ENCODE results near the gene EID3.

The EID3 gene

DNA sequence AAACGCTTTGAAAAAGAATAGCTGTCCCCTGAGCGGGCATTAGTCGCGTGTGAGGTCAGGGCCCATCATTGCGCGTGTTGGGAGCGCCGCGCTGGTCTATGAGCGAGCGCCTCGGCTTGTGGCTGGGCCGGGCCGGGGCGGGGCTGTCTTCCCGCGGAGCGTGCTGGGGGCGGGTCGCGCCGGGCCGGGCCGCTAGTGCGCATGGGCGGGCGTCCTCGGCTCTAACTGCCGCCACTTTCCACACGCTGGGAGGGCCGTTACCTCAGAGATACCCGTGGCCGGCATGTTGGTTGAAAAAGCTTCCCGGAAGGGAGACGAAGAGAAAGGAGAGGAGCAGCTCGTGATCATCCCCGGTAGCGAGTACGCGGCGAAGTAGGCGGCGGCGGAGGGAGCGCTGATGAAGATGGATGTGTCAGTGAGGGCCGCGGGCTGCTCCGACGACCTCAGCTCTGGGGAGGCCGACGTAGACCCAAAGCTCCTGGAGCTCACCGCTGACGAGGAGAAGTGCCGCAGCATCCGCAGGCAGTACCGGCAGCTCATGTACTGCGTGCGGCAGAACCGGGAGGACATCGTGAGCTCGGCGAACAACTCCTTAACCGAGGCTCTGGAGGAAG is at the start of gene EID3:
Gene EID3, plus strand, starts transcription at position 202 of the 614 bp plus-strand sequence. Its CDS starts 196 bp downstream, at position 398.
- TF ChIP-seq MAX (IDR thresholded peaks at IDR 0.05) (no peak), TCF12 (IDR thresholded peaks at IDR 0.05; ENCODE audit: low read depth) (no peak), EGR1 (IDR thresholded peaks at IDR 0.05) (no peak), EP300 (IDR thresholded peaks at IDR 0.05; ENCODE audit: borderline replicate concordance) (no peak), FOXM1 (IDR thresholded peaks at IDR 0.05; ENCODE audit: borderline replicate concordance, low read depth) (no peak), RAD21 (IDR thresholded peaks at IDR 0.05; ENCODE audit: low read depth) (no peak), TAF1 (IDR thresholded peaks at IDR 0.05; ENCODE audit: low read depth) (no peak), CEBPB (IDR thresholded peaks at IDR 0.05) (no peak), TEAD4 (IDR thresholded peaks at IDR 0.05) (no peak), USF1 (IDR thresholded peaks at IDR 0.05) (no peak), YY1 (IDR thresholded peaks at IDR 0.05; ENCODE audit: low read depth) (no peak), ZBTB7A (IDR thresholded peaks at IDR 0.05; ENCODE audit: low read depth) (no peak), NFIC (IDR thresholded peaks at IDR 0.05) (no peak), CREB1 (IDR thresholded peaks at IDR 0.05; ENCODE audit: low read depth) (no peak)
- TF ChIP-seq, protein P1, sequence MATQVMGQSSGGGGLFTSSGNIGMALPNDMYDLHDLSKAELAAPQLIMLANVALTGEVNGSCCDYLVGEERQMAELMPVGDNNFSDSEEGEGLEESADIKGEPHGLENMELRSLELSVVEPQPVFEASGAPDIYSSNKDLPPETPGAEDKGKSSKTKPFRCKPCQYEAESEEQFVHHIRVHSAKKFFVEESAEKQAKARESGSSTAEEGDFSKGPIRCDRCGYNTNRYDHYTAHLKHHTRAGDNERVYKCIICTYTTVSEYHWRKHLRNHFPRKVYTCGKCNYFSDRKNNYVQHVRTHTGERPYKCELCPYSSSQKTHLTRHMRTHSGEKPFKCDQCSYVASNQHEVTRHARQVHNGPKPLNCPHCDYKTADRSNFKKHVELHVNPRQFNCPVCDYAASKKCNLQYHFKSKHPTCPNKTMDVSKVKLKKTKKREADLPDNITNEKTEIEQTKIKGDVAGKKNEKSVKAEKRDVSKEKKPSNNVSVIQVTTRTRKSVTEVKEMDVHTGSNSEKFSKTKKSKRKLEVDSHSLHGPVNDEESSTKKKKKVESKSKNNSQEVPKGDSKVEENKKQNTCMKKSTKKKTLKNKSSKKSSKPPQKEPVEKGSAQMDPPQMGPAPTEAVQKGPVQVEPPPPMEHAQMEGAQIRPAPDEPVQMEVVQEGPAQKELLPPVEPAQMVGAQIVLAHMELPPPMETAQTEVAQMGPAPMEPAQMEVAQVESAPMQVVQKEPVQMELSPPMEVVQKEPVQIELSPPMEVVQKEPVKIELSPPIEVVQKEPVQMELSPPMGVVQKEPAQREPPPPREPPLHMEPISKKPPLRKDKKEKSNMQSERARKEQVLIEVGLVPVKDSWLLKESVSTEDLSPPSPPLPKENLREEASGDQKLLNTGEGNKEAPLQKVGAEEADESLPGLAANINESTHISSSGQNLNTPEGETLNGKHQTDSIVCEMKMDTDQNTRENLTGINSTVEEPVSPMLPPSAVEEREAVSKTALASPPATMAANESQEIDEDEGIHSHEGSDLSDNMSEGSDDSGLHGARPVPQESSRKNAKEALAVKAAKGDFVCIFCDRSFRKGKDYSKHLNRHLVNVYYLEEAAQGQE (IDR thresholded peaks at IDR 0.05; ENCODE audit: low read depth): no peak

- TF ChIP-seq TCF12 (IDR thresholded peaks at IDR 0.05; ENCODE audit: low read depth): no peak
- no peak for TF ChIP-seq CEBPB (IDR thresholded peaks at IDR 0.05)
- no peak for TF ChIP-seq CREB1 (IDR thresholded peaks at IDR 0.05; ENCODE audit: low read depth)
- no peak for TF ChIP-seq ZBTB7A (IDR thresholded peaks at IDR 0.05; ENCODE audit: low read depth)
- no peak for TF ChIP-seq NFIC (IDR thresholded peaks at IDR 0.05)
- TF ChIP-seq FOXM1 (IDR thresholded peaks at IDR 0.05; ENCODE audit: borderline replicate concordance, low read depth): no peak
- no peak for TF ChIP-seq EP300 (IDR thresholded peaks at IDR 0.05; ENCODE audit: borderline replicate concordance)
- no peak for TF ChIP-seq RAD21 (IDR thresholded peaks at IDR 0.05; ENCODE audit: low read depth)
- no peak for TF ChIP-seq EGR1 (IDR thresholded peaks at IDR 0.05)
- TF ChIP-seq TAF1 (IDR thresholded peaks at IDR 0.05; ENCODE audit: low read depth): no peak
- TF ChIP-seq USF1 (IDR thresholded peaks at IDR 0.05): no peak
- TF ChIP-seq MAX (IDR thresholded peaks at IDR 0.05): no peak
- TF ChIP-seq TEAD4 (IDR thresholded peaks at IDR 0.05): no peak
- TF ChIP-seq, protein P1 (IDR thresholded peaks at IDR 0.05; ENCODE audit: low read depth): no peak
Measured at GRCh38 chr12:104257913-104258472, 45.5 kb upstream of the EID3 start.

GRCh38 chr12:104258476-104259067 is 45.0 kb upstream of the EID3 start:
- TF ChIP-seq USF1 (IDR thresholded peaks at IDR 0.05): no peak

DNA sequence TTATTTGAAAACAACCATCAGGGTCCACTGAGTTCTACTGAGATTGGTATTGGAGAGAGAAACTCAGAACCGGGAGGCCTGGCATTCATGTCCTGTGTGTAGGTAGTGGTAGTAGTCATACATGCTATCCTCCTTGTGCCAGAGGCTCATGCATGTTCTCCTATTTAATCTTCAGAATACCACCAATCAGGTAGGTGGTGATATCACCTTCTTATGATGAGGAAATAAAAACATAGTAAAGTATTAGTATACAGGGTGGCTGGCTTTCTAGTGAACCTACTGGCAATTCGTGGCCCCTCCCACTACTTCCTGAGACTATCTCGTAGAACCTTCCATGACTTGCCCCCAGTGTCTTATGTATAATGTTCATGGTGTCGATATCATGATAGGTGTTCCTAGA is 40.5 kb upstream of the EID3 start:
- TF ChIP-seq TAF1 (IDR thresholded peaks at IDR 0.05; ENCODE audit: low read depth) (no peak), NFIC (IDR thresholded peaks at IDR 0.05) (no peak), YY1 (IDR thresholded peaks at IDR 0.05; ENCODE audit: low read depth) (no peak), ZBTB7A (IDR thresholded peaks at IDR 0.05; ENCODE audit: low read depth) (no peak), EGR1 (IDR thresholded peaks at IDR 0.05) (no peak), TEAD4 (IDR thresholded peaks at IDR 0.05) (no peak), USF1 (IDR thresholded peaks at IDR 0.05) (no peak), CREB1 (IDR thresholded peaks at IDR 0.05; ENCODE audit: low read depth) (no peak), MAX (IDR thresholded peaks at IDR 0.05) (no peak), CEBPB (IDR thresholded peaks at IDR 0.05) (no peak), RAD21 (IDR thresholded peaks at IDR 0.05; ENCODE audit: low read depth) (no peak), FOXM1 (IDR thresholded peaks at IDR 0.05; ENCODE audit: borderline replicate concordance, low read depth) (no peak), EP300 (IDR thresholded peaks at IDR 0.05; ENCODE audit: borderline replicate concordance) (no peak), TCF12 (IDR thresholded peaks at IDR 0.05; ENCODE audit: low read depth) (no peak)
- TF ChIP-seq, protein P1 (IDR thresholded peaks at IDR 0.05; ENCODE audit: low read depth): no peak

Data from Ishikawa (cell line).